Activated CD8-positive, alpha-beta T cell treated with anti-CD3 and anti-CD28 coated beads for 36 hours (primary cell): ENCODE data around the gene IKBKE. TPM values are rescaled to one million over a fixed set of nuclear protein-coding genes. Genes with fewer than 3 reads are reported as not detected.

ENCODE experiments used
- ATAC-seq: fragments of 200-7000 bp; cut with Tn5 transposase; one replicate; pipeline ENCODE4 v1.10.0; 2021; ENCODE audit warnings: mild to moderate bottlenecking, moderate library complexity
- CTCF ChIA-PET: fragments of 350-600 bp; sonication (Branson Sonifier 250); formaldehyde crosslinking; loops from one replicate; lab custom pipeline; 2021; ENCODE audit warnings: antibody characterized with exemption; lab: Charles Lee
- POLR2A ChIA-PET: fragments of 350-600 bp; sonication (Branson Sonifier 250); formaldehyde crosslinking; loops from one replicate; lab custom pipeline; 2021; ENCODE audit warnings: antibody characterized with exemption; lab: Charles Lee
- DNase-seq: peaks from one replicate; pipeline ENCODE4 v3.0.0-alpha.2; 2020
- H3K27ac Mint-ChIP-seq: one replicate; pipeline ENCODE4 v1.8.0; 2021; ENCODE audit warnings: mild to moderate bottlenecking, mixed read lengths
- H3K27me3 Mint-ChIP-seq: one replicate; pipeline ENCODE4 v1.8.0; 2021; ENCODE audit warnings: mixed read lengths
- H3K36me3 Mint-ChIP-seq: one replicate; pipeline ENCODE4 v1.8.0; 2021; ENCODE audit warnings: low read depth, mixed read lengths
- H3K4me1 Mint-ChIP-seq: one replicate; pipeline ENCODE4 v1.8.0; 2021; ENCODE audit warnings: low read depth, mixed read lengths
- H3K4me3 Mint-ChIP-seq: one replicate; pipeline ENCODE4 v1.8.0; 2021; ENCODE audit warnings: mild to moderate bottlenecking, moderate library complexity, mixed read lengths
- H3K9me3 Mint-ChIP-seq: one replicate; pipeline ENCODE4 v1.8.0; 2021; ENCODE audit warnings: mixed read lengths
- intact Hi-C: fragments of 100-400 bp; cut with micrococcal nuclease; formaldehyde crosslinking; loops from one replicate; pipeline ENCODE4 v1.10.0; 2022
- total RNA-seq, 2 experiments: library from RNA; stranded (reverse); gene quantifications; one replicate each; pipeline ENCODE4 v1.2.3, GENCODE V29; 2021
- TF ChIP-seq, protein P1 (sequence below): fragments of 200-600 bp; IDR thresholded peaks from one replicate; pipeline ENCODE4 v1.8.0; 2022; ENCODE audit warnings: antibody characterized with exemption, mild to moderate bottlenecking

The IKBKE gene
- total RNA-seq, 2 experiments from 2014 or later = 14.3 to 14.9 TPM

DNA sequence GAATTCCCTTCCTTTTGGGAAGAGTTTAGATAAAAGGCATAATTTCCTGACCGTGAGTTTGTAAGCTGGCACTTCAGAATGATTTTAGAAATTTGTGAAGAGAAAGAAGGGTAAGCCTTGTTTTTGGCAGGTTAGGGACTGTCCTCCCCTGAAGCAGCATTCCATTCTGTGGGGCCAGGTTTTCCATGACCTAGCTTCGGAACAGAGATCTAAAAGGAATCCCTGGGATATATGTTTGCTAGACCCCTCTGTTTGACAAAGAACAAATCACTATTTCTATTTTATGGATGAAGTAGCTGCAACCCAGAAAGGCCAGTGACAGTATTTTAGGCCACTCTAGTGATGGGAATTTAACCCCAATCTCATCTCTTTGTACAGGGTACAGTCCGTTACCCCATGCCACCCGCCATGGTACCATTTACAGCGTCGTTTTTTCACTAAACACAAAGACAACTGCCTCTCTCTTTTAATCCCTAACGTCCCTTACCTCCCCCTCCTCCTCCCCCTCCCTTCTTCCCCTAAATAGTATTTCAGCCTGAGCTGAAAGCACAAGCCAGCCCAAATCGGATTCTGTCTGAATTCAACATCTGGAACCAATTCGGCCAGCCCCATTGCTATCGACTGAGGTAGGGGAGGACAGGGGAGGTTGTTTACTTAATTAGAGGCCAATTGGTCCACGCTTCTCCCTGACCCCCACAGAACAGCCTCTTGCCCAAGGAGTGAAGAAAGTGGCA, 23.4 kb upstream of the IKBKE start:
- no peak for DNase-seq
- Mint-ChIP-seq H3K27ac (no peak overlapping the region), H3K9me3 (no peaks in the 10 kb centered on the region), H3K4me1 (no peaks in the 10 kb centered on the region), H3K4me3 (no peak overlapping the region), H3K27me3 (no peaks in the 10 kb centered on the region), H3K36me3 (no peaks in the 10 kb centered on the region)
- ChIA-PET CTCF (interaction anchor here (3.6 kb wide), 1 partner anchor 15 kb away, joined by 17 read pairs; no protein-coding TSS in a partner anchor), POLR2A (interaction anchor here (1.2 kb wide), 1 partner anchor 8 kb away, joined by 4 read pairs; no protein-coding TSS in a partner anchor)
- TF ChIP-seq, protein P1, sequence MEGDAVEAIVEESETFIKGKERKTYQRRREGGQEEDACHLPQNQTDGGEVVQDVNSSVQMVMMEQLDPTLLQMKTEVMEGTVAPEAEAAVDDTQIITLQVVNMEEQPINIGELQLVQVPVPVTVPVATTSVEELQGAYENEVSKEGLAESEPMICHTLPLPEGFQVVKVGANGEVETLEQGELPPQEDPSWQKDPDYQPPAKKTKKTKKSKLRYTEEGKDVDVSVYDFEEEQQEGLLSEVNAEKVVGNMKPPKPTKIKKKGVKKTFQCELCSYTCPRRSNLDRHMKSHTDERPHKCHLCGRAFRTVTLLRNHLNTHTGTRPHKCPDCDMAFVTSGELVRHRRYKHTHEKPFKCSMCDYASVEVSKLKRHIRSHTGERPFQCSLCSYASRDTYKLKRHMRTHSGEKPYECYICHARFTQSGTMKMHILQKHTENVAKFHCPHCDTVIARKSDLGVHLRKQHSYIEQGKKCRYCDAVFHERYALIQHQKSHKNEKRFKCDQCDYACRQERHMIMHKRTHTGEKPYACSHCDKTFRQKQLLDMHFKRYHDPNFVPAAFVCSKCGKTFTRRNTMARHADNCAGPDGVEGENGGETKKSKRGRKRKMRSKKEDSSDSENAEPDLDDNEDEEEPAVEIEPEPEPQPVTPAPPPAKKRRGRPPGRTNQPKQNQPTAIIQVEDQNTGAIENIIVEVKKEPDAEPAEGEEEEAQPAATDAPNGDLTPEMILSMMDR = no peak
- intact Hi-C loops = no loop called here
- ATAC-seq = no peak

DNA sequence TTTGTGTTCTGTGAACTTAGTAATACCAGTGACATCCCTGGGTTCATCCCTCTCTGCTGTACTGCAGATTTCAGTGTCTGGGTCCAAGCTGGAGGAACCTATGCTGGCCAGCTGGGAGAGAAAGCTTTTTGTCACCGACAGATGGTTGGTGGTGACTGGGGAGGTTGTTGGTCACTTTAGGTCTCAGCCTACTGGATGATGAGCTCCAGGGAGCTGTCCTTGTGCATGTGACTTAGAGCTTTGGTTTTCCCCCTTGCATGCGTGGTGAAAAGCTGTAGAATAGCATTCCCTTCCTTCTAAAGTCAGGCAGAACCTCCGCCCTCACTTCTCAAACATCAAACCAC, 22.9 kb upstream of the IKBKE start:
- ATAC-seq (no peak), DNase-seq (no peak)
- Mint-ChIP-seq H3K9me3 (no peaks in the 10 kb centered on the region), H3K36me3 (no peaks in the 10 kb centered on the region), H3K4me1 (no peaks in the 10 kb centered on the region), H3K27ac (no peak overlapping the region), H3K27me3 (no peaks in the 10 kb centered on the region), H3K4me3 (no peak overlapping the region)
- ChIA-PET CTCF (interaction anchor here (3.6 kb wide), 1 partner anchor 14 kb away, joined by 17 read pairs; no protein-coding TSS in a partner anchor), POLR2A (no interaction called here)
- intact Hi-C loops = no loop called here
- TF ChIP-seq, protein P1 = no peak

DNA sequence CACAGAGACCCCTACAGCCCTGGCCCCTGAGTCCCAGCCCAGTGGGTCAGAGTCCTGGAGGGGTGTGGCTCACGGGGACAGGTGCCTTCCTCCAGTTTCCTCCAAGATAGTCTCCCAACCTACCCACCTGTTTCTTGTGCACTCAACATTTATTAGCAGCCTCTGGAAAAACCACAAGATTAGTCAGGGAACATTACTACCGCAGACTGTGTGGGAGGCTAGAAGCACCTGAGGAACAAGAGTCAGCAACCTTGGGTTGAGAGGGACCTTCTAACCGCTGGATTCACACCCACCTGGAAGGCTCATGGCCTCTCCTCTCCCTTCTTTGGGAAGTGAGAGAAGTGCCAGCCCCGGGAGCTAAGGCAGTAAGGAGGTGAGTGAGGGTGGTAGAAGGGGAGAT, 22.5 kb upstream of the IKBKE start:
- TF ChIP-seq, protein P1 = no peak
- POLR2A ChIA-PET = no interaction called here
- H3K9me3 Mint-ChIP-seq = no peaks in the 10 kb centered on the region
- intact Hi-C loops = no loop called here
- H3K27ac Mint-ChIP-seq = no peak overlapping the region
- H3K4me3 Mint-ChIP-seq = no peak overlapping the region
- DNase-seq (no peak), ATAC-seq (no peak)
- H3K4me1 Mint-ChIP-seq = no peaks in the 10 kb centered on the region
- CTCF ChIA-PET = interaction anchor here (3.6 kb wide), 1 partner anchor 14 kb away, joined by 17 read pairs; no protein-coding TSS in a partner anchor
- no peaks in the 10 kb centered on the region for H3K36me3 Mint-ChIP-seq
- H3K27me3 Mint-ChIP-seq = no peaks in the 10 kb centered on the region

DNA sequence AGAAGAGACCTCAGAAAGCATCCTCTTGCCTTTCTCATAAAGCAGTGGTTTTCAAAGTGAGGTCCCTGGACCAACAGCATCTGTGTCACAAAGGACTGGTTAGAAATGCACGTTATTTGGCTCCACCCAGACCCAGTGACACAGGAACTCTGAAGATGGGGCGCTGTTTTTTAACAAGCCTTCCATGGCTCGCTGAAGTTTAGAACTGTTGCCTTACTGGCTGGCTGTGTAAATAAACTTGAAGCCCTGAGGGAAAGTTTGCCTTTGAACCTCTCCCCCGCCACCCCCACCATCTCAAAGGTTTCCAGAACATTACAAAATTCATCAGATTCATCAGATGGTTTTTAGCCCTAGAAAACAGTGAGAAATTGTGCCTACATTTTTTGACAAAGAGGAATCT, 21.8 kb upstream of the IKBKE start:
- intact Hi-C loops = no loop called here
- CTCF ChIA-PET = interaction anchor here (3.6 kb wide), 1 partner anchor 13 kb away, joined by 17 read pairs; no protein-coding TSS in a partner anchor
- no peaks in the 10 kb centered on the region for H3K4me1 Mint-ChIP-seq
- TF ChIP-seq, protein P1 = no peak
- no peak overlapping the region for H3K27ac Mint-ChIP-seq
- H3K36me3 Mint-ChIP-seq = no peaks in the 10 kb centered on the region
- POLR2A ChIA-PET = no interaction called here
- DNase-seq = no peak
- no peak overlapping the region for H3K4me3 Mint-ChIP-seq
- ATAC-seq = no peak
- no peaks in the 10 kb centered on the region for H3K9me3 Mint-ChIP-seq
- H3K27me3 Mint-ChIP-seq = no peaks in the 10 kb centered on the region

DNA sequence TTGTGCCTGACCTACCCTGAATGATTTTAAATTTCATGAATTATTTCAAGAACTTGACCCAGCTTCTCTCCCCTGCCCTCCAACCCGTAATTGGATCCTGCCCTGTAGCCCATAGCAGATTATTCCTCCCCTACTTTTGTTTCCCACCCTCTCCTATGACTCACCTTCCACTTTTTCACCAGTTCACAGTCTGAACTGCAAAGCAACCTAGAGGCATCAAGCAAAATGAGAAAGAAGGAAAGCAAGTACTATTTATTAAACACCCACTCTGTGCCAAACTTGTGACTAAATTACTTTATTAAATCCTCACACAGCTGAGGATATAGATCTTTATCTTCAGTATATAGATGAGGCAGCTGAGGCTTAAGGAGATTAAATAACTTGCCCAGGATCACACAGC, 20.7 kb upstream of the IKBKE start:
- intact Hi-C loops = no loop called here

More for the DNA sequence above, 20.7 kb upstream of the IKBKE start:
- no peaks in the 10 kb centered on the region for H3K4me1 Mint-ChIP-seq
- DNase-seq (no peak), ATAC-seq (no peak)
- no peaks in the 10 kb centered on the region for H3K9me3 Mint-ChIP-seq
- ChIA-PET POLR2A (no interaction called here), CTCF (interaction anchor here (0.9 to 4.7 kb wide), 4 partner anchors 13 to 163 kb away, joined by 3 to 26 read pairs (median 4); no protein-coding TSS in a partner anchor)
- H3K27me3 Mint-ChIP-seq = no peaks in the 10 kb centered on the region
- no peaks in the 10 kb centered on the region for H3K36me3 Mint-ChIP-seq
- H3K27ac Mint-ChIP-seq = no peak overlapping the region
- H3K4me3 Mint-ChIP-seq = no peak overlapping the region
- TF ChIP-seq, protein P1 = no peak
